ENCODE data around the gene LRPAP1. TPM values are rescaled to one million over a fixed set of nuclear protein-coding genes. Genes with fewer than 3 reads are reported as not detected.
"Not testable (repeated sequence)": the region's sequence is repeated elsewhere in the genome, so short reads cannot be mapped to it uniquely, and the experiment has no call there.

Gene LRPAP1
- total and polyA plus RNA-seq, 2 donors (not counting 1 experiment from before 2014, with no cell fraction given), result 64.6 to 86.8 TPM

GRCh38 chr4:3550041-3550440 is 17.8 kb upstream of the LRPAP1 start:
- H3K27me3 Mint-ChIP-seq; H3K4me2 ChIP-seq (replicated peaks; ENCODE audit: low read depth, low read length, poor library complexity, severe bottlenecking); H3K36me3 ChIP-seq (replicated peaks in 1 of 2; ENCODE audit: control extremely low read depth in 1 of 2, control insufficient read depth in 1 of 2, extremely low read depth in 1 of 2, insufficient read depth in 2 of 2, low read length in 1 of 2); H3K27ac Mint-ChIP-seq; H3K4me3 Mint-ChIP-seq; H3K79me2 ChIP-seq (ENCODE audit: control insufficient read depth, insufficient read depth, low read length); DNase-seq; H3K9me3 Mint-ChIP-seq (ENCODE audit: insufficient read depth); POLR2A ChIA-PET; CTCF ChIA-PET; H3K4me3 ChIP-seq (ENCODE audit: control extremely low read depth in 1 of 5, extremely low read depth in 1 of 5, insufficient read depth in 1 of 5, low read depth in 2 of 5, low read length in 4 of 5); H2AFZ ChIP-seq (ENCODE audit: insufficient read depth, low read depth, low read length, poor library complexity, severe bottlenecking); H3K27me3 ChIP-seq (replicated peaks in 1 of 4; ENCODE audit: control extremely low read depth in 1 of 4, control insufficient read depth in 3 of 4, insufficient read depth in 4 of 4, low read length in 3 of 4); H4K20me1 ChIP-seq (ENCODE audit: control insufficient read depth, insufficient read depth, low read length, poor library complexity, severe bottlenecking); H3K9me3 ChIP-seq (ENCODE audit: control extremely low read depth in 1 of 3, control insufficient read depth in 2 of 3, insufficient read depth in 1 of 3, low read length in 2 of 3); H3K4me1 Mint-ChIP-seq; H3K4me1 ChIP-seq (ENCODE audit: control insufficient read depth in 2 of 2, insufficient read depth in 2 of 2, low read length in 2 of 2); H3K27ac ChIP-seq (ENCODE audit: low read length in 2 of 2); intact Hi-C loops (cut with micrococcal nuclease); H3K9ac ChIP-seq (ENCODE audit: low read length); ATAC-seq (ENCODE audit: low read depth): not testable (repeated sequence)
- WGBS (ENCODE audit: insufficient coverage), result no CpG with 5 or more reads among the region's 6 CpGs

GRCh38 chr4:3549694-3550001 is 17.4 kb upstream of the LRPAP1 start:
- POLR2A ChIA-PET; H3K9me3 Mint-ChIP-seq (ENCODE audit: insufficient read depth); CTCF ChIA-PET; H3K9me3 ChIP-seq (ENCODE audit: control extremely low read depth in 1 of 3, control insufficient read depth in 2 of 3, insufficient read depth in 1 of 3, low read length in 2 of 3); H3K27me3 ChIP-seq (replicated peaks in 1 of 4; ENCODE audit: control extremely low read depth in 1 of 4, control insufficient read depth in 3 of 4, insufficient read depth in 4 of 4, low read length in 3 of 4); H3K27ac Mint-ChIP-seq; H3K9ac ChIP-seq (ENCODE audit: low read length); H3K4me1 Mint-ChIP-seq; H3K4me3 ChIP-seq (ENCODE audit: control extremely low read depth in 1 of 5, extremely low read depth in 1 of 5, insufficient read depth in 1 of 5, low read depth in 2 of 5, low read length in 4 of 5); H3K79me2 ChIP-seq (ENCODE audit: control insufficient read depth, insufficient read depth, low read length); ATAC-seq (ENCODE audit: low read depth); DNase-seq; H3K4me2 ChIP-seq (replicated peaks; ENCODE audit: low read depth, low read length, poor library complexity, severe bottlenecking); H3K4me3 Mint-ChIP-seq; H3K4me1 ChIP-seq (ENCODE audit: control insufficient read depth in 2 of 2, insufficient read depth in 2 of 2, low read length in 2 of 2); H3K36me3 ChIP-seq (replicated peaks in 1 of 2; ENCODE audit: control extremely low read depth in 1 of 2, control insufficient read depth in 1 of 2, extremely low read depth in 1 of 2, insufficient read depth in 2 of 2, low read length in 1 of 2); H4K20me1 ChIP-seq (ENCODE audit: control insufficient read depth, insufficient read depth, low read length, poor library complexity, severe bottlenecking); H2AFZ ChIP-seq (ENCODE audit: insufficient read depth, low read depth, low read length, poor library complexity, severe bottlenecking); H3K27me3 Mint-ChIP-seq; intact Hi-C loops (cut with micrococcal nuclease); H3K27ac ChIP-seq (ENCODE audit: low read length in 2 of 2): not testable (repeated sequence)
- WGBS (ENCODE audit: insufficient coverage), result 100% methylated on average over 1 of the region's 6 CpGs

- DNase-seq; intact Hi-C loops (cut with micrococcal nuclease); H3K9me3 ChIP-seq (ENCODE audit: control extremely low read depth in 1 of 3, control insufficient read depth in 2 of 3, insufficient read depth in 1 of 3, low read length in 2 of 3); CTCF ChIA-PET; ATAC-seq (ENCODE audit: low read depth); H3K4me2 ChIP-seq (replicated peaks; ENCODE audit: low read depth, low read length, poor library complexity, severe bottlenecking); POLR2A ChIA-PET; H3K27ac Mint-ChIP-seq; H3K4me1 ChIP-seq (ENCODE audit: control insufficient read depth in 2 of 2, insufficient read depth in 2 of 2, low read length in 2 of 2); H3K79me2 ChIP-seq (ENCODE audit: control insufficient read depth, insufficient read depth, low read length); H3K36me3 ChIP-seq (replicated peaks in 1 of 2; ENCODE audit: control extremely low read depth in 1 of 2, control insufficient read depth in 1 of 2, extremely low read depth in 1 of 2, insufficient read depth in 2 of 2, low read length in 1 of 2); H3K27me3 ChIP-seq (replicated peaks in 1 of 4; ENCODE audit: control extremely low read depth in 1 of 4, control insufficient read depth in 3 of 4, insufficient read depth in 4 of 4, low read length in 3 of 4); H4K20me1 ChIP-seq (ENCODE audit: control insufficient read depth, insufficient read depth, low read length, poor library complexity, severe bottlenecking); H2AFZ ChIP-seq (ENCODE audit: insufficient read depth, low read depth, low read length, poor library complexity, severe bottlenecking); H3K9ac ChIP-seq (ENCODE audit: low read length); H3K4me3 ChIP-seq (ENCODE audit: control extremely low read depth in 1 of 5, extremely low read depth in 1 of 5, insufficient read depth in 1 of 5, low read depth in 2 of 5, low read length in 4 of 5); H3K9me3 Mint-ChIP-seq (ENCODE audit: insufficient read depth); H3K4me3 Mint-ChIP-seq; H3K4me1 Mint-ChIP-seq; H3K27ac ChIP-seq (ENCODE audit: low read length in 2 of 2); H3K27me3 Mint-ChIP-seq: not testable (repeated sequence)
- 81% methylated on average over 9 of the region's 21 CpGs for WGBS (ENCODE audit: insufficient coverage)
These were observed 16.9 kb upstream of the LRPAP1 start for GRCh38 chr4:3548991-3549693.

GRCh38 chr4:3546721-3547120 is 14.5 kb upstream of the LRPAP1 start:
- DNase-seq; ATAC-seq (ENCODE audit: low read depth); H3K27me3 Mint-ChIP-seq; H3K4me3 Mint-ChIP-seq; H3K9me3 Mint-ChIP-seq (ENCODE audit: insufficient read depth); CTCF ChIA-PET; H3K4me3 ChIP-seq (ENCODE audit: control extremely low read depth in 1 of 5, extremely low read depth in 1 of 5, insufficient read depth in 1 of 5, low read depth in 2 of 5, low read length in 4 of 5); H3K27ac ChIP-seq (ENCODE audit: low read length in 2 of 2); H4K20me1 ChIP-seq (ENCODE audit: control insufficient read depth, insufficient read depth, low read length, poor library complexity, severe bottlenecking); H3K27me3 ChIP-seq (replicated peaks in 1 of 4; ENCODE audit: control extremely low read depth in 1 of 4, control insufficient read depth in 3 of 4, insufficient read depth in 4 of 4, low read length in 3 of 4); H3K4me1 Mint-ChIP-seq; H3K4me1 ChIP-seq (ENCODE audit: control insufficient read depth in 2 of 2, insufficient read depth in 2 of 2, low read length in 2 of 2); H3K9ac ChIP-seq (ENCODE audit: low read length); H2AFZ ChIP-seq (ENCODE audit: insufficient read depth, low read depth, low read length, poor library complexity, severe bottlenecking); POLR2A ChIA-PET; H3K4me2 ChIP-seq (replicated peaks; ENCODE audit: low read depth, low read length, poor library complexity, severe bottlenecking); H3K27ac Mint-ChIP-seq; intact Hi-C loops (cut with micrococcal nuclease); H3K79me2 ChIP-seq (ENCODE audit: control insufficient read depth, insufficient read depth, low read length); H3K36me3 ChIP-seq (replicated peaks in 1 of 2; ENCODE audit: control extremely low read depth in 1 of 2, control insufficient read depth in 1 of 2, extremely low read depth in 1 of 2, insufficient read depth in 2 of 2, low read length in 1 of 2); H3K9me3 ChIP-seq (ENCODE audit: control extremely low read depth in 1 of 3, control insufficient read depth in 2 of 3, insufficient read depth in 1 of 3, low read length in 2 of 3): not testable (repeated sequence)
- WGBS (ENCODE audit: insufficient coverage), result 100% methylated on average over 1 of the region's 4 CpGs
